Umbilical cord (tissue), 2 donors: Measurements from ENCODE around the gene MYH11. TPM values are rescaled to one million over a fixed set of nuclear protein-coding genes. Genes with fewer than 3 reads are reported as not detected.

Source experiments
- DNase-seq: peaks from one replicate; pipeline ENCODE4 v3.0.0-alpha.2; 2015; ENCODE audit warnings: low spot score
- total RNA-seq: library from RNA; depleted of rRNA; stranded (reverse); fragments of >200 nt; gene quantifications from one replicate; pipeline ENCODE4 v1.2.3, GENCODE V29; 2014; ENCODE audit warnings: low replicate concordance; ENCODE audit not compliant: insufficient read depth

The MYH11 gene
- total RNA-seq = 1,356 TPM

GRCh38 chr16:15856901-15857698 is at the start of gene MYH11:
Gene MYH11, minus strand, starts transcription at chr16:15857028. Its CDS starts 18,776 bp downstream, at chr16:15838252.
- peak; percentile 48 for DNase-seq

- DNase-seq = no peak
Measured at GRCh38 chr16:15906439-15906838, 49.6 kb upstream of the MYH11 start.

GRCh38 chr16:15903960-15904359 is 47.1 kb upstream of the MYH11 start:
- no peak for DNase-seq

- DNase-seq = no peak
Measured at GRCh38 chr16:15900901-15901500, 44.2 kb upstream of the MYH11 start.

GRCh38 chr16:15900357-15900756 is 43.5 kb upstream of the MYH11 start:
- DNase-seq = no peak

GRCh38 chr16:15899538-15900100 is 42.8 kb upstream of the MYH11 start:
- no peak for DNase-seq

GRCh38 chr16:15898654-15899053 is 41.8 kb upstream of the MYH11 start:
- no peak for DNase-seq

GRCh38 chr16:15897834-15898254 is 41.0 kb upstream of the MYH11 start:
- no peak for DNase-seq

GRCh38 chr16:15897121-15897780 is 40.4 kb upstream of the MYH11 start:
- no peak for DNase-seq

- DNase-seq = no peak
Measured at GRCh38 chr16:15894571-15895374, 37.9 kb upstream of the MYH11 start.

GRCh38 chr16:15891508-15891907 is 34.7 kb upstream of the MYH11 start:
- DNase-seq = no peak

GRCh38 chr16:15888072-15888976 is 31.5 kb upstream of the MYH11 start, which contains the start of gene CEP20:
Gene CEP20, minus strand, starts transcription at chr16:15888603. Its CDS starts 18 bp downstream, at chr16:15888585.
- DNase-seq = peak; percentile 100

- DNase-seq = no peak
Measured at GRCh38 chr16:15887283-15887682, 30.5 kb upstream of the MYH11 start.

- no peak for DNase-seq
Measured at GRCh38 chr16:15886078-15886477, 29.2 kb upstream of the MYH11 start.

- no peak for DNase-seq
Measured at GRCh38 chr16:15885560-15886001, 28.8 kb upstream of the MYH11 start.

- DNase-seq = no peak
Measured at GRCh38 chr16:15882563-15882962, 25.7 kb upstream of the MYH11 start.

GRCh38 chr16:15881794-15882379 is 25.1 kb upstream of the MYH11 start:
- DNase-seq = no peak

GRCh38 chr16:15880434-15881308 is 23.8 kb upstream of the MYH11 start:
- DNase-seq = no peak
